ENCODE measurements around the gene ANKRD39. TPM values are rescaled to one million over a fixed set of nuclear protein-coding genes. Genes with fewer than 3 reads are reported as not detected.

Gene ANKRD39
- total RNA-seq, 4 donors from 2014 or later, result 13.3 to 20.4 (median 17.1) TPM

- 14 to 31% methylated on average over 7 to 16 of the region's 27 CpGs for WGBS, 2 donors (ENCODE audit: low coverage in 1 of 2)
- TF ChIP-seq EP300 (IDR thresholded peaks at IDR 0.05) (no peak), POLR2A (IDR thresholded peaks at IDR 0.05) (no peak), POLR2AphosphoS5 (IDR thresholded peaks at IDR 0.05) (no peak)
- TF ChIP-seq, protein P1, sequence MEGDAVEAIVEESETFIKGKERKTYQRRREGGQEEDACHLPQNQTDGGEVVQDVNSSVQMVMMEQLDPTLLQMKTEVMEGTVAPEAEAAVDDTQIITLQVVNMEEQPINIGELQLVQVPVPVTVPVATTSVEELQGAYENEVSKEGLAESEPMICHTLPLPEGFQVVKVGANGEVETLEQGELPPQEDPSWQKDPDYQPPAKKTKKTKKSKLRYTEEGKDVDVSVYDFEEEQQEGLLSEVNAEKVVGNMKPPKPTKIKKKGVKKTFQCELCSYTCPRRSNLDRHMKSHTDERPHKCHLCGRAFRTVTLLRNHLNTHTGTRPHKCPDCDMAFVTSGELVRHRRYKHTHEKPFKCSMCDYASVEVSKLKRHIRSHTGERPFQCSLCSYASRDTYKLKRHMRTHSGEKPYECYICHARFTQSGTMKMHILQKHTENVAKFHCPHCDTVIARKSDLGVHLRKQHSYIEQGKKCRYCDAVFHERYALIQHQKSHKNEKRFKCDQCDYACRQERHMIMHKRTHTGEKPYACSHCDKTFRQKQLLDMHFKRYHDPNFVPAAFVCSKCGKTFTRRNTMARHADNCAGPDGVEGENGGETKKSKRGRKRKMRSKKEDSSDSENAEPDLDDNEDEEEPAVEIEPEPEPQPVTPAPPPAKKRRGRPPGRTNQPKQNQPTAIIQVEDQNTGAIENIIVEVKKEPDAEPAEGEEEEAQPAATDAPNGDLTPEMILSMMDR (IDR thresholded peaks at IDR 0.05), result no peak
- no peaks in the 10 kb centered on the region for H3K9me3 ChIP-seq
- peaks cover 0 to 73% (median 22%) of the 10 kb centered on the region in 3 donors for H3K4me1 ChIP-seq
- H3K27me3 ChIP-seq, result no peaks in the 10 kb centered on the region
- H3K27ac ChIP-seq, result peak overlapping the region; percentile 41 to 100 (median 92)
- peak overlapping the region; percentile 33 to 82 for H3K4me3 ChIP-seq
- ATAC-seq, result no peak
- H3K36me3 ChIP-seq, result peaks cover 0 to 46% of the 10 kb centered on the region in 2 donors
These were observed 795 bp downstream of the ANKRD39 start for GRCh38 chr2:96856776-96857666.

DNA sequence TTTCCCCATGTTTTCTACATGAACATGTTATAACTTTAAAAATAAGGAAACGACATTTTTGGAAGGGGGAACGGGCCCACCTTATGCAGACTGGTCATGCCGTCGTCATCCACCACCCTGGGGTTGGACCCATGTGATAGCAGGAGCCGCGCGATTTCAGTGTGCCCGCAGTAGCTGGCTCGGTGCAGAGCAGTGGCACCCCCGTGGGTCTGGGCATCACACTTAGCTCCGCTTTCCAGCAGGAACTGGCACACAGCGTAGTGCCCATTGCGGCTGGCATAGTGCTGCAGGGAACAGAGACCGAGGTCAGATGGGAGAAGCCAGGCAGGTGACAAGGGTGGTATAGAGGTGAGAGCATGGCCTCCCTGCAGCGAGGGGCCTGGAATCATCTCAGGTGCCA is 4.5 kb downstream of the ANKRD39 start:
- no peak for TF ChIP-seq POLR2A (IDR thresholded peaks at IDR 0.05)
- TF ChIP-seq, protein P1 (IDR thresholded peaks at IDR 0.05), result no peak
- no peak for TF ChIP-seq POLR2AphosphoS5 (IDR thresholded peaks at IDR 0.05)
- TF ChIP-seq EP300 (IDR thresholded peaks at IDR 0.05), result no peak
- Histone ChIP-seq H3K36me3 (peaks cover 0 to 60% of the 10 kb centered on the region in 2 donors), H3K9me3 (no peaks in the 10 kb centered on the region), H3K4me3 (no peak overlapping the region), H3K4me1 (peaks cover 0 to 36% (median 6%) of the 10 kb centered on the region in 3 donors), H3K27ac (no peak overlapping the region), H3K27me3 (no peaks in the 10 kb centered on the region)
- ATAC-seq, result no peak
- 90 to 99% methylated on average over 3 to 11 of the region's 15 CpGs for WGBS, 2 donors (ENCODE audit: low coverage in 1 of 2)

DNA sequence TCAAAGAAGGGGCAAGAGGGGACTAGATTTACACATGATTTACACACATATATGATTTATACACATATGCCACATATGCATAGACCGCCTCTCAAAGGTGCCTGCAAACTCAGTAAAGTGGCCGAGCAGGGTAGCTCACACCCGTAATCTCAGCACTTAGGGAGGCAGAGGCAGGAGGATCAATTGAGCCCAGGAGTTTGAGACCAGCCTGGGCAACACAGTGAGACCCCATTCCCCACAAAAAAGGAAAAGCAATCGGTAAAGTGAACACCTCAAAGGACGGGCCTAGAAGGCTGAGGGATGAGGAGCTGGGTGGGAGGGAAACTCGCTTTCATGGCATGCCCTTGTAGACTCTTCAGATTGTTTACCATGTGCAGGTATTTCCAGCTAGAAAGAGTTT is 5.1 kb downstream of the ANKRD39 start:
- Histone ChIP-seq H3K9me3 (no peaks in the 10 kb centered on the region), H3K36me3 (peaks cover 0 to 67% of the 10 kb centered on the region in 2 donors), H3K27ac (no peak overlapping the region), H3K4me3 (no peak overlapping the region), H3K4me1 (peaks cover 0 to 34% (median 6%) of the 10 kb centered on the region in 3 donors), H3K27me3 (no peaks in the 10 kb centered on the region)
- TF ChIP-seq POLR2AphosphoS5 (IDR thresholded peaks at IDR 0.05) (no peak), POLR2A (IDR thresholded peaks at IDR 0.05) (no peak)
- no peak for ATAC-seq
- WGBS, 2 donors (ENCODE audit: low coverage in 1 of 2), result 86 to 91% methylated on average over 3 to 6 of the region's 6 CpGs

DNA sequence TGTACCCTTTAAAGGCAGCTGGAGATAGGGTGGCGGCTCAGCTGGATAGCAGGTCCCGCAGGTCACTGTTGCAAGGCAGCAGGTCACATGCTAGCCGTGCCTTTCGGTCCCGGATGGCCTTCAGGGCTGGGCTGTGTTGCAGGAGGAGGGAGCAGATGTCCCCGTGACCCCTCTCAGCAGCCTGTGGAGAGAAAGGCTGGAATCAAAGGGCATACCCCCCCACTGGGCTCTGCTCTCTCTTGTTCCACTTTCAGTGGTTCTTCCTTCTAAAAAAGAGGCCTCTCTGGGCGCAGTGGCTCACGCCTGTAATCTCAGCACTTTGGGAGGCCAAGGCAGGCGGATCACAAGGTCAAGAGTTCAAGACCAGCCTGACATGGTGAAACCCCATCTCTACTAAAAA is 9.6 kb downstream of the ANKRD39 start:
- no peaks in the 10 kb centered on the region for H3K27me3 ChIP-seq
- H3K27ac ChIP-seq, result no peak overlapping the region
- H3K9me3 ChIP-seq, result no peaks in the 10 kb centered on the region
- no peak for ATAC-seq
- no peak overlapping the region for H3K4me3 ChIP-seq
- H3K36me3 ChIP-seq, result peaks cover 0 to 76% of the 10 kb centered on the region in 2 donors
- TF ChIP-seq POLR2A (IDR thresholded peaks at IDR 0.05), result no peak
- TF ChIP-seq POLR2AphosphoS5 (IDR thresholded peaks at IDR 0.05), result no peak
- TF ChIP-seq, protein P1 (IDR thresholded peaks at IDR 0.05), result no peak
- no peak for TF ChIP-seq EP300 (IDR thresholded peaks at IDR 0.05)
- 72 to 80% methylated on average over 1 to 3 of the region's 9 CpGs for WGBS, 2 donors (ENCODE audit: low coverage in 1 of 2)
- peaks cover 0 to 16% (median 0%) of the 10 kb centered on the region in 3 donors for H3K4me1 ChIP-seq

DNA sequence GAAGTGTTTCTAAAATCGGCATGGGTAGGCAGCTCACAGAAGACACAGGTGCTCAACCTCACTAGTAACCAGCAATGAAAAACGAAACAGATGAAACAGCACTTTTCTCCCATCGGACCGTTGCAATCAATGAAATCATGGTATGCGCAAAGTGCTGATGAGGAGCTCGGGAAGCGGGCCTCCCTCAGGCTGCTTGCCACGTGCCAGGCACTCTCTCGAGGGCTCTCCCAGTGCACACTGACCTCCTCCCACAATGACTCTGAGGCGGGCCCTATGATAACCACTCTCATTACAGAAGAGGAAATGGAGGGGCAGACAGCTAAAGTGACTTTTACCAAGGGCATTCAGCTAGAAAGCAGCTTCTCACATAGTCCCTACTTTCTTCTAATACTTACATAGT is 10.2 kb downstream of the ANKRD39 start:
- Histone ChIP-seq H3K27ac (no peak overlapping the region), H3K9me3 (no peaks in the 10 kb centered on the region), H3K4me1 (peaks cover 0 to 22% (median 0%) of the 10 kb centered on the region in 3 donors), H3K27me3 (no peaks in the 10 kb centered on the region), H3K4me3 (no peak overlapping the region), H3K36me3 (peaks cover 0 to 70% of the 10 kb centered on the region in 2 donors)
- 74 to 89% methylated on average over 9 to 10 of the region's 10 CpGs for WGBS, 2 donors (ENCODE audit: low coverage in 1 of 2)
- no peak for ATAC-seq
- no peak for TF ChIP-seq EP300 (IDR thresholded peaks at IDR 0.05)
- no peak for TF ChIP-seq POLR2AphosphoS5 (IDR thresholded peaks at IDR 0.05)
- TF ChIP-seq POLR2A (IDR thresholded peaks at IDR 0.05), result no peak
- TF ChIP-seq, protein P1 (IDR thresholded peaks at IDR 0.05), result no peak

Measured in gastroesophageal sphincter (tissue), 4 donors.